ENCODE data around the gene LYRM7.
"Not testable (repeated sequence)": the region's sequence is repeated elsewhere in the genome, so short reads cannot be mapped to it uniquely, and the experiment has no call there.

The LYRM7 gene

DNA sequence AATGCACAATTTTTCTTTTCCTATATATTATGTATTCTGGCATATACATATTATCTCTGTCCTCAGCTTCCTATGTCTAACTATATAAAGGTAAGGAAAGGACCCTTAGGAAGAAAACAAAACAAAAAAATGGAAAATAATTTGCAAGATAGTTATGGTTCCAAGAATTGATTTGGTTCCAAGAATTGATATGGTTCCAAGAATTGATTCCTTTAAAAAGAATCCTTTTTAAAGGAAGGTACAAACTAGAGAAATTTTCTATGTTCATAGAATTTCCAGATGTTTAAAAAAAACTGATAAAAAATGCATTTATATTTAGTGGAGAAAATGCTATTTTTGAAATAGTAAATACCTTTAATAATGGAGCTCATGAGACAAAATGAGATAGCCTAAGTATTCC is 12.1 kb downstream of the LYRM7 start:
- DNase-seq: no peak

DNA sequence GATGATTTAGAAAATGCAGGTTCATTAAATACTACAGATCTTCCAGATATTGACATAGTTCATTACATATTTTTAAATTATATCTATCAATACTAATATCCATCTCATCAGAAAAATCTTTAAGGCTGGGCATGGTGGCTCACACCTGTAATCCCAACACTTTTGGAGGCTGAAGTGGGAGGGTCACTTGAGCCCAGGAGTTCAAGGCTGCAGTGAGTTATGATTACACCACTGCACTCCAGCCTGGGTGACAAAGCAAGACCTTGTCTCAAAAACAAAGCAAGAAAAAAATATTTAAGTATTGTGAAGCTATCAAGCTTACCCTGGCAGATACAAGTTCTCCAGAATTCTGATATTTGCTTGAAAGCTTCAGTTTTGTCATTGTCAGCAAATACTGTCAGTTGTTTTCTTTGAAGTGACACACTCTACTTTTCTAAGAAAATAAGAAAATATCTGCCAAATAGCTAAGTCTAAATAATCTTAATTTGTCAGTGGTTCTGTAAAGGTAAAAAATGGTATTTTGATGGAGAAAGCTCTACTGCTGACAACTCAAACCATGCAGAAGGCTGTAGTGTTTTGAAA is 14.9 kb downstream of the LYRM7 start:
- no peak for DNase-seq

DNA sequence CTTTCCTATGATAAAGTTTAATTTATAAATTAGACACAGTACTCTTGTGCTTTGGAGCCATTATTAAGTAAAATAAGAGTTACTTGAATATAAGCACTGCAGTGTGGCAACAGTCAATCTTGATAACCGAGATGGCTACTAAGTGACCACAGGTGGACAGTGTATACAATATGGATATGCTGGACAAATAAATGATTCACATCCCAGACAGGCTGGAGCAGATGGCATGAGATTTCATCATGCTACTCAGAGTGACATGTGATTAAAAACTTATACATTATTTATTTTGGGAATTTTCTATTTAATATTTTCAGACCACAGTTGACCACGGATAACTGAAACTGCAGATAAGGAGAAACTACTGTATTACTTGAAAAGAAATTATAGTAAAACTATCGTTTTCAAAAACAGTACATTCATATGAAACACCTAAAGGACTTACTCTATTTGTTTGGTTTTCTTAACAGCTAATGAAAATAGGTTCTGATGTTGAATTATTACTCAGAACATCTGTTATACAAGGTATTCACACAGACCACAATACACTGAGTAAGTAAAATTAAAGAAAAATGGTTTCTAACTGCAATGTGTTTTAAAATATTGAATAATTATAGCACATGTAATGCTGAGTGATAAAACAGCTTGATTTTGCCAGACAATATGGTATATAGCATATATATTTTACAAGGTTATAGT is 16.0 kb downstream of the LYRM7 start:
- no peak for DNase-seq

DNA sequence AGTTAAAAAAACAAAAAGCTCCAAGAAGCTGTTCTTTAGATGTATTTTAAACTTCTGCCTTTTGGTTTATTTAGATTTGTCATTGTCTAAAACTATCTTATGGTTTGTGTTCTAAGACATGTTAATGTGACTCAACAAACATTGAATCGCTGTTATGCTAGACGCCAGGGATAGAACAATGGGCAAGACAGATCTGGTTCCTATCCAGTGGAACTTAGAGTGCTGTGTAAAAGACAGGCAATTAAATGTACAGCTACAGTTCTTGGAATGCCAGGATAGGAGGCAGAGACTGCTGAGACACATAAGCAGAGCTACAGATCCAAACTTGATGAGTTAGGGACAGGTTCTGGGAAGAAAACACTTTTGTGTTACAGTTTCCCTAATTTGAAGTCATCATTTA is 22.4 kb downstream of the LYRM7 start:
- no peak for DNase-seq

DNA sequence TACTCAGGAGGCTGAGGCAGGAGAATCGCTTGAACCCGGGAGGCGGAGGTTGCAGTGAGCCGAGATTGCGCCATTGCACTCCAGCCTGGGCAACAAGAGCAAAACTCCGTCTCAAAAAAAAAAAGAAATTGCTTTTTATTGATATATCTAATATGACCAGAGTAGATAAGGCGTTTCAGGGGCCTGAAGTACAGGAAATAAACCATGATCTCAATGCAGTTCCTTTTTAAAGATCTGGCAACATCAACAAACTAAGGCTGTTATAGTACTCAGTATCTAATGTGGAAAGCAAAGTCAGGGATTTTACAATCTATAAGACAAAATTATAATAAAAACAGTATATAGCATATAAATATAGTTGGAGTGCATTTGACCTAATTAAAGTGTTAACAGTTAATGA is 23.2 kb downstream of the LYRM7 start:
- not testable (repeated sequence) for DNase-seq

DNA sequence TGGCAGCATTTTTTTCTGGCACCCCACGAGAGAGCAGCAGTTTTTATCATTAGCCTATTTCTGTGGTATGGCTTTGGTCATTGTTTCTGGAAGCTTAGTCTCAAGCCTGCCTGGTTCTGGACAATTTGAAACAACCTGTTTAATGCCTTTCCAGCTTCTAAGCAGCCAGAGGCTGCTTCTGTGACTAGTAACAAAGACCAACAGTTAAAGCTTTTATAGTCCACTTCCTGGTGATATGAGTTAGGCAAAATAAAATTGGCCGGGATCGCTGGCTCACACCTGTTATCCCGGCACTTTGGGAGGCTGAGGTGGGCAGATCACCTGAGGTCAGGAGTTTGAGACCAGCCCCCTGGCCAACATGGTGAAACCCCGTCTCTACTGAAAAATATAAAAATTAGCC is 24.0 kb downstream of the LYRM7 start:
- no peak for DNase-seq

DNA sequence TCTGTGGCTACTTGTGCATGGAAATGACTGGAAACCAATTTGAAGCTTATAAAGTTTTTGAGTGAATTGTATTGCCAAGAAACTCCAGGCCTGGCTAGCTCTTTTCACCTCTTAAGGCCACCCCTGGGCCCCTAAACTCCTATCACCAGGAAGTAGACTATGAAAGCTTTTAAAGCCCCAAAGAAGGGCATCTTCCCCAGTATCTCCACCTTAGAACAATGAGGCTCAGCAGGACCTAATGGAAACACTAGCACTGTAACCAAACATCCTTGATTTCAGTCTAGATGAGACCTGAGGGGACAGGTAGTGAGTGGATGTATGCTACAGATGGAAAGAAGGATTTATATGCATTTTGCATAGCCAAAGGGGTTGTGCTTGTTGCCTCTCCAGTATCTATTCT is 25.0 kb downstream of the LYRM7 start:
- no peak for DNase-seq

DNA sequence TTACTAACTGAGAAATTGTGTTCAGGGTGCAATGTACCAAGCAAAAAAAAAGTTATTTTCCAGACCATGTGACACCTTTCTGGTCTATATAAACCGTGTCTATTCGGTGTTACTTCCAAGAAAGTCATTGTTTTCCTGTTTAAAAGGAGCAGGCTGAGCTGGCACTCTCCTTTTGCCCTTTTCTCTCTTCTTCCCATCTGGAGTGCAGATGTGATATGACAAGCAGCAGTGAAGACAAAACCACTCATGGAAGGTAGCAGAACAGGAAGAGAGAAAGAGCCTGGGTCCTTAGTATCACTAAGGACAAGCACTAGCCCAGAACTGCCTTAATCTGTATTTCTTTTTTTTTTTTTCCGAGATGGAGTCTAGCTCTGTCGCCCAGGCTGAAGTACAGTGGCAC is 25.6 kb downstream of the LYRM7 start:
- DNase-seq: no peak

DNA sequence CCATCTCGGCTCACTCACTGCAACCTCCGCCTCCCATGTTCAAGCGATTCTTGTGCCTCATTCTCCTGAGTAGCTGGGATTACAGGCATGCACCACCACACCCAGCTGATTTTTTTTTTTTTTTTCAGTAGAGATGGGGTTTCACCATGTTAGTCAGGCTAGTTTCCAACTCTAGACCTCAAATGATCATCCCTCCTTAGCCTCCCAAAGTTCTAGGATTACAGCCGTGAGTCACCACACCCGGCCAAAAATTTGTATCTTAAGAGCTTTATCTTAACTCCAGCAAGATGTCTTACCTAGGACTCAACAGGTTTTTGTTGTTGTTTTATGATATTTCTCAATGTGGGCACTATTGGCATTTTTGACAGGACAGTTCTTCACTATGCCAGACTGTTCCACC is 27.9 kb downstream of the LYRM7 start:
- no peak for DNase-seq

DNA sequence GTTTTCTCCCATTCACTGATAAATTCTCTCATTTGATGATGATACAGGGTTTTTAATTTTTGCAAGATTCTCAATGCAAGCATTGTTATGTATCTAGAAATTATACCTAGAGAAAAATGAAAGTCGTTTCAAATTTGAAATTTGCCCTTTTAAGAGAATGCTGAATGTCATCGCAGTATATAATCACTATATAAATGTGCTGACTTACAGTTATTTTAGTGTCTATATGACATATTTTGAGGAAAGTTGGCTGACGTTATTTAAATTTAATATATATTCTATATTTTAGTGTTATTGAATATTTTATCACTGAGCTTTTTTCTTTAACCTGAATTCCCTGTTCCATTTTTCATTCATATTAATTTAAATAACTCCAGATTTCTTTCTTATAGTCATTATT is 29.8 kb downstream of the LYRM7 start:
- DNase-seq: no peak

DNA sequence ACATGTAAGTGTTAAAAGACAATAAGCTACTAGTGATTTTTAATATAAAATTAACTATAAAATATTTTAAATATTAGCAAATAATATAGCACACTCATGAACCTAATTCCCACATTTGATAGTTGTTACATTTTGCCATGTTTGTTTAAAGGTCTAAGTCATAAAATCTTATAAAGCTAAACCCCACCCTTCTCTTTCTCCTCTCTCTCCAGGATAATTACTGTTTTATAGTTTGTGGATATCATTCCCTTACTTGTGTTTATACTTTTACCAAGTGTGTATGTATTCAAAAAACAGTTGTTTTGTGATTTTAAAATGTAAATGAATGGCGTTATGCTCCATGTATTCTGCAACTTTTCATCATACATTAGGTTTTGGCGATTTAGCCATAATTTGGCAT is 34.2 kb downstream of the LYRM7 start:
- no peak for DNase-seq

DNA sequence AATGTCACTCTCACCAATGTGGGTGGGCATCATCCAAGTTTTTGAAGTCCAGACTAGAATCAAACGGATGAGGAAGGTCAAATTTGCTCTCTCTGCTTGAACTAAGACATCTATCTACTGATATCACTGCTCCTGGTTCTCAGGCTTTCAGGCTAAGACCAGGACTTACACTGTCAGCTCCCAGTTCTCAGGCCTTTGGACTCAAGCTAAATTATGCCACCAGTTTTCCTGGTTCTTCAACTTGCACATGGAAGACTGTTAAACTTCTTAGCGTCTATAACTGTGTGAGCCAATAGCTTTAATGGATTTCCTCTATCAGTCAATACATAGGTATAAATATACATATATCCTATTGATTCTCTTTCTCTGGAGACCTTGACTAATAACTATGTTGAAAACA is 35.3 kb downstream of the LYRM7 start:
- DNase-seq: no peak

DNA sequence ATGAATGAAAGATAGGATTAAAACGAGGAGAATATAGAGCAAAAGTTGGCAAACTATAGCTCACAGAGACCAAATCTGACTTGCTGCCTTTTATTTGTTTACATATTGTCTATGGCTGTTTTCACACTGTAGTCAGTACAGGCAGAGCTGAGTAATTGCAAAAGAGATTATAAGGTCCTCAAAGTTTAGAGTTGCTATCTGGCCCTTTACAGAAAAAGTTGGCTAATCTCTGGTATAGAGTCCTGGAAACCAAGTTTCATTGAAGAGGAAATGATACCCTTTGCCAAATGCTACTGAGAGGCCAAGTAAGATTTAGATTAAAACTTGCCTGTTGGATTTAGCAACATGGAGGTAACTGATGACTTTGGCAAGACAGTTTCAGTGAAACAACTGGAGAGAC is 36.0 kb downstream of the LYRM7 start:
- DNase-seq: no peak

DNA sequence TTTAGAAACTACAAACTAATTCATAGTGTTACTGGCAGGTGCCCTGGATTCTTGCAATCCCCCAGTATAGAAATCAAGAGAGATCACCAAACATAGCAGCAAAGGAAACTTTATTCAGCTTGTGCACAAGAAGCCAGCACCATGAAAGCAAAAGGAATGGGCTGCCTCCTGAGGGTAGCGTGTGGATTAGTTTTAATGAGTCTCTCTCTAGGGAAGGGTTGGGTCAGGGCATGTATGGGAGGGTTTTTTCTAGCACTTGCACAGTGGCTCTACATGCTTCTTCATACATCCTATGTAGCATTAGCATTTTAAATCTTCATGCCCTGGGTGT is 38.4 kb downstream of the LYRM7 start:
- DNase-seq: no peak

DNA sequence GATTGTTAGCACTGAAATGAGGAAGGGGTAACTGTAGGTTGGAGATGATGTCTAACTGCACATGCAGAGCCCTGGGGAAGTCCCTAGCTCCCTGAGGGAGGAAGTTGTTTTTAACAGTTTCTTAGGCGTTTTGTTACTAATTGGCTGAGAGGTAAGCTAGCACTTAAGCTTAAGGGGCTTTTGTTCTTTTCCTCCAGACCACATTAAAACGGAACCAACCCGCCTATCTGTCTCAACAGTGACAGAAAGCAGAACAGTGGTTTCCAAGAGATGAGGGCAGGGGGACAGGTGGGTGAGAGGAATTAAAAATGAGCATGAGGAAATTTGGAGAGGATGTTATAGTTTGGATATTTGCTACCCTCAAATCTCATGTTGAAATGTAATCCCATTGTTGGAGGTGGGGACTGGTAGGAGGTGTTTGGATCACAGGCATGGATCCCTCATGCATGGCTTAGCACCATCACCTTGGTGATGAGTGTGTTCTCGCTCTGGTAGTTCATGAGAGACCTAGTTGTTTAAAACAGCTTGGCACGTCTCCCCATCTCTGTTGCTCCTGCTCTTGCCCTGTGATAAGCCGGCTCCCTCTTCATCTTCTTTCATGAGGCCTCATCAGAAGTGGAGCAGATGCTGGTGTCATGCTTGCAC is 38.9 kb downstream of the LYRM7 start:
- peak; percentile 31 for DNase-seq

DNA sequence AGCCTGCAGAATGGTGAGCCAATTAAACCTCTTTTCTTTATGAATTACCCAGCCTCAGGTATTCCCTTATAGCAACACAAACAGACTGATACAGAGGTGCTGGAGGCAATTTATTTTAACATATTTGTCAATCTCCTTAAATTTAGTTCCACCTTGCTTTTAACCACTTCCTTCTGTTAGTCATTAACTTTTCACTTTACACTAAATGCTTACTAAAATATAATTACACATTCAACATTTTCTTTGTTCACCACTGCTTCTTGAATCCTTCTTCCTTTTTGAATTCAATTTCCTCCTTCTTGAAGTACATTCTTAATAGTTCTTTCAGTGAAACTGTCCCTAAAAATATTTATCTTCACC is 39.4 kb downstream of the LYRM7 start:
- DNase-seq: no peak

DNA sequence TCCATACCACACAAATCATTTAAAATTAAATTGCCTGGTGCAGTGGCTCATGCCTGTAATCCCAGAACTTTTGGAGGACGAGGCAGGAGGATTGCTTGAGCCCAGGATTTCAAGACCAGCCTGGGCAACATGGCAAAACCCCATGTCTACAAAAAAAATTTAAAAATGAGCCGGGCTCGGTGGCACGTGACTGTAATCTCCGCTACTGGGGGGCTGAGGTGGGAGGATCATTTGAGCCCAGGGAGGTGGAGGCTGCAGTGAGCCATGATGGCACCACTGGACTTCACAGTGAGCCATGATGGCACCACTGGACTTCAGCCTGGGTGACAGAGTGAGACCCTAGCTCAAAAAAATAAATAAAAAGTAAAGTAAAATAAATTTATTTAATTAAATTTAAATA is 40.9 kb downstream of the LYRM7 start:
- DNase-seq: no peak

DNA sequence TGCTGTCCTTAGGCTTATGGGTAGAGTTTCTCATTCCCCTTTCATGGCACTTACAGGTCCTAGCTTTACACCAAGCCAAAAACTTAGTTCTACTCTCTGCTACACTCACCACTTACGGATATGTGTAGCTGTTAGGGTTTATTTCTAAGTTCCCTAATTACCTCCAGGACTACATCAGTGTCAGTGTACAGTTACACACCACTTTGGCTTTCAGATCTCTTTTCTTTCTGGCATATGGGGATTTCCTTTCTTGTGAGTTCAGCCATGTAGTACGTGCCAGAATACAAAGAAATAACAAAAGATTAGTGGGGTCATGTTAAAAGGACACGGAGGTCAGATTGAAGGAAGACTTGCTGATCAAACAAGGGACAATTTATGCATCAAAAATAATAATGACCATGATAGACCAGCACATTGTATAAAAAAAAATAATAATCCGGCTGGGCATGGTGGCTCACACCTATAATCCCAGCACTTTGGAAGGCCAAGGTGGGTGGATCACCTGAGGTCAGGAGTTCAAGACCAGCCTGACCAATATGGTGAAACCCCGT is 41.8 kb downstream of the LYRM7 start:
- DNase-seq: no peak

DNA sequence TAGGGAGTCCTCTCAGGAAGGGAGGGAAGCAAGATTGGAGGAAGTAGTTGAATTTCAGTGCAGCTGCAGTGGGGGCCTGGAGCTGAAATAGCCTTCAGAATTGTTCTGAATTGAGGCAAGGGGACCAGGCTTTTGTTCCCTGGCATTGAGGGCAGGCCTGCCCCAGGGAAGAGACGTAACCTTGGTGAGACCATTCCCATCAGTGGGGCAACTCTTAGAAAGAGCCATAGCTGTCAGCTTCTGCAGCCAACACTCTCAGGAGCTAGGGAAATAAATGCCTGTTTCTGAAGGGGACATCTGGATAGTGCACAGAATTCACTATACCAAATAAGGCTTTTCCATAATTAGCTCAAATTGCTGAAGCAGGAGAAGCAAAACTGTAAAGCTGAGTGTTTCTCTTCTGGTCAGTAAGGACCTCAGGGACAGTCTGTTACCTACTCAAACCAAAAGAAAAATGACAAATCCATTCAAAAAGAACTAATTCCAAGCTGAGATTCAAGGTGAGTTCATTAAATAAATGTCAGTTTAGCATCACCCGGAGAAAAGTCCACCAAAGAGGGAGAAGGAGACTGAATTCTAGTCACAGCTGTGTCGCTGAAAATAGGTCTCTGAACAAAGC is 44.0 kb downstream of the LYRM7 start:
- no peak for DNase-seq

DNA sequence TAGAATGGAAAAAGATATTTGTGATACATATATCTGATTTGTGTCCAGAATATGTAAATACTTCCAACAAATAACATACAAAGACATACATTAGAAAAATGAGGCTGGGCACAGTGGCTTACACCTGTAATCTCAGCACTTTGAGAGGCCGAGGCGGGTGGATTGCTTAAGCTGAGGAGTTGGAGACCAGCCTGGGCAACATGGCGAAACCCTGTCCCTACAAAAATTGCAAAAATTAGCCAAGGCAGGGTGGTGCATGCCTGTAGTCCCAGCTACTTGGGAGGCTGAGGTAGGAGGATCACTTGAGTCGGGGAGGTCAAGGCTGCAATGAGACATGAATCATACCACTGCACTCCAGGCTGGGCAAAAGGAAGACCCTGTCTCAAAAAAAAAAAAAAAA is 47.0 kb downstream of the LYRM7 start:
- no peak for DNase-seq

DNA sequence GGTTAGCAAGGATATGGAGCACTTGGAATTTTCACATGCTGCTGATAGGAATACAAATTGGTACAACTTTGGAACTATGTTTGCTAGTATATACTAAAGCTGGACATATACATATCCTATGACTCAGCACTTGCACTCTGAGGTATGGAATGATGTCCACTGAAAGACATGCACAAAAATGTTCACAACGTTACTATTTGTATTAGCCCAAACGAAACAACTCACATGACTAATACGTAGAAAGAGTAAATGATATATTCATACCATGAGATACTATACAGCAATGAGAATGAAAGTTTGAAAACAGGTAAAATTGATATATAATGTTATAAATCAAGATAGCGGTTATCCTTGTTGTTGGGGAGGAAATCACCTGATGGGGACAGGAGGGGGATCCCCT is 47.6 kb downstream of the LYRM7 start:
- DNase-seq: no peak

DNA sequence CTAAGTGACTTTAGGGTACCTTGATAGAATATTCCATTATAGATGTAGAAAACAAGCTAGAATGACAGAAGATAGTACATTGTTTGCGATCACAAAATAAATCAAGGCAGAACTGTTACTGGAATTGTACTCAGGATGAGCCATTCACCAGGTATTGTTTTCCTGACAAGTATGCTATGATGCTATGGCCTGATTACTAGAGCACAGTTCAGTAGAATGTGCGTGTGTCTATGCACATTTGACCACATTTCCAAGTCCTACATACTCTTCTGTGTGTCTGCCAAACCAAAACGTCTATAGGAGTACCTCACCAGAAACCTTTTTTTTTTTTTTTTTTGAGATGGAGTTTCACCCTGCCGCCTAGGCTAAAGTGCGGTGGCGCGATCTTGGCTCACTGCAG is 49.8 kb downstream of the LYRM7 start:
- DNase-seq: no peak

DNA sequence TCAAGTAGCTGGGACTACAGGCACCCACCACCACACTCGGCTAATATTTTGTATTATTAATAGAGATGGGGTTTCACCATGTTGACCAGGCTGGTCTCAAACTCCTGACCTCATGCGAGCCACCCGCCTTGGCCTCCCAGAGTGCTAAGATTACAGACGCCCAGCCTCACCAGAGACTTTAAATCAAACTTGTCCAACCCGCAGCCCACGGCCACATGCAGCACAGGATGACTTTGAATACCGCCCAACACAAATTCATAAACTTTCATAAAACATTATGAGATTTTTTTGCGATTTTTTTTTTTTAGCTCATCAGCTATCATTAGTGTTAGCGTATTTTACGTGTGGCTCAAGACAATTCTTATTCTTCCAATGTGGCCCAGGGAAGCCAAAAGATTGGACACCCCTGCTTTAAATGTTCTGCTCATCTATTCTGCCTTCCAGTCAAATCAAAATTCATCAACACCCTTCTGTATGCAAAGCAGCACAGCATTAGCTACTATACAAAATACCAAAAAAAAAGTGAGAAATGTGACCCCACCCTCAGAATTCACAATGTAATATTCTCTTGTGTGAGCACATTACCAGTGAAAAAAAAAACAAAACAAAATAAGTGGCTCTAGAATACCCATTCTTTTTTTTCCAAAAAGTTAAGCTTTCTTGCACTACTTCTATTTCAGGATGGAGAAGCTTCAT is 50.4 kb downstream of the LYRM7 start:
- DNase-seq: no peak

DNA sequence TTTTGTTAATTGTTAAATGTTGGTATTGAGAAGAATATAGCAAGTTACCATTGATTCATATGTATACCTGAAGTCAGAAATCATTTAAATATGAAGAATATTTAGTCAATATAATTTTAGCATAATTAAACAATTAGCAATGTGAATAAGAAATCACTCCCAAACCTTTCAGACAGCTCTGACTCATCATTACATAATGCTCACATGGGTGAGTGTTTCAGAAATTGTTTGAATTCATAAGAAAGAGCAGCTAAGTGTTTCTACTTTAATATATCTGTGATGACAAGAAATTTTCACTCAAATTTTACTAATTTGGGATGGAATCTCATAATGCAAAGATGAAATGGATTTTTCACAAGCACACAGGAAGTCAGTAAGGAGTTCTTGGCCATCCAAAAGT is 51.1 kb downstream of the LYRM7 start:
- no peak for DNase-seq

Measured in T-helper 9 cell (primary cell).